Karpas-422 (cell line): Measurements from ENCODE around the gene HSD3B7. TPM values are rescaled to one million over a fixed set of nuclear protein-coding genes. Genes with fewer than 3 reads are reported as not detected.
"Not testable (repeated sequence)": the region's sequence is repeated elsewhere in the genome, so short reads cannot be mapped to it uniquely, and the experiment has no call there.

Experiments
- DNase-seq: peaks from one replicate; pipeline ENCODE4 v3.0.0-alpha.2; 2015
- H2AFZ ChIP-seq: fragments of 200-600 bp; sonication (generic); 2 replicates; pipeline ENCODE4 v1.6.1; 2014; ENCODE audit warnings: antibody characterized with exemption, low read length, mixed read lengths
- H3K27ac ChIP-seq: fragments of 200-600 bp; sonication (generic); 2 replicates; pipeline ENCODE4 v1.5.1; 2014; ENCODE audit warnings: mild to moderate bottlenecking, low read length, moderate library complexity
- H3K27me3 ChIP-seq: fragments of 200-600 bp; sonication (generic); 2 replicates; pipeline ENCODE4 v1.6.1; 2014; ENCODE audit warnings: low read length, mixed read lengths
- H3K36me3 ChIP-seq: fragments of 200-600 bp; sonication (generic); 2 replicates; pipeline ENCODE4 v1.6.1; 2014; ENCODE audit warnings: low read length, mixed read lengths; ENCODE audit not compliant: insufficient read depth
- H3K4me1 ChIP-seq: fragments of 200-600 bp; sonication (generic); 2 replicates; pipeline ENCODE4 v1.6.1; 2014; ENCODE audit warnings: mild to moderate bottlenecking, low read length, mixed read lengths
- H3K4me2 ChIP-seq: fragments of 200-600 bp; sonication (generic); 2 replicates; pipeline ENCODE4 v1.6.1; 2014; ENCODE audit warnings: low read length, low read depth, mild to moderate bottlenecking; ENCODE audit not compliant: poor library complexity, severe bottlenecking
- H3K4me3 ChIP-seq: fragments of 200-600 bp; sonication (generic); 2 replicates; pipeline ENCODE4 v1.5.1; 2014; ENCODE audit warnings: mild to moderate bottlenecking, antibody characterized with exemption, low read length, mixed read lengths
- H3K79me2 ChIP-seq: fragments of 200-600 bp; sonication (generic); 2 replicates; pipeline ENCODE4 v1.6.1; 2014; ENCODE audit warnings: mild to moderate bottlenecking, low read length, mixed read lengths
- H3K9ac ChIP-seq: fragments of 200-600 bp; sonication (generic); 2 replicates; pipeline ENCODE4 v1.6.0; 2014; ENCODE audit warnings: low read length
- H3K9me2 ChIP-seq: fragments of 200-600 bp; sonication (generic), shearing (Covaris generic); replicated peaks from 2 replicates; pipeline ENCODE4 v1.6.0; 2014; ENCODE audit warnings: mild to moderate bottlenecking, low read length, moderate library complexity; ENCODE audit not compliant: insufficient read depth
- H3K9me3 ChIP-seq: fragments of 300-700, 200-600 bp; sonication (generic); 2 replicates; pipeline ENCODE4 v1.6.1; 2014; ENCODE audit warnings: low read length, mixed read lengths
- H4K20me1 ChIP-seq: fragments of 200-600 bp; sonication (generic); 2 replicates; pipeline ENCODE4 v1.6.1; 2014; ENCODE audit warnings: mild to moderate bottlenecking, antibody characterized with exemption, low read length, low read depth; ENCODE audit not compliant: insufficient read depth
- total RNA-seq: library from RNA; depleted of rRNA; stranded (reverse); fragments of >200 nt; shearing (Covaris generic); gene quantifications from 2 replicates; pipeline ENCODE4 v1.2.3, GENCODE V29; 2014; ENCODE audit warnings: low replicate concordance; rRNA removed

HSD3B7 gene
- total RNA-seq = 0.65 and 2.7 TPM in 2 replicates

- peak; percentile 91 for DNase-seq
- Histone ChIP-seq H3K9me2 (no peaks in the 10 kb centered on the region), H3K9ac (no peak within 1 kb of the TSS), H3K4me3 (no peak within 1 kb of the TSS), H3K79me2 (no peaks in the 10 kb centered on the region), H3K9me3 (no peaks in the 10 kb centered on the region), H4K20me1 (no peaks in the 10 kb centered on the region), H3K4me2 (no peak within 1 kb of the TSS), H3K27ac (no peak within 1 kb of the TSS), H3K4me1 (no peaks in the 10 kb centered on the region), H3K27me3 (no peaks in the 10 kb centered on the region), H3K36me3 (peaks cover 4% of the 10 kb centered on the region; the same call in 1 of the 2 replicates), H2AFZ (no peak within 1 kb of the TSS)
Measured at GRCh38 chr16:30984669-30985400, at the start of gene HSD3B7. Gene HSD3B7 (plus strand): TSS chr16:30985207. CDS start chr16:30985659, 452 bp downstream.

- Histone ChIP-seq H3K9ac (no peak overlapping the region), H3K27me3 (no peaks in the 10 kb centered on the region)
Measured at GRCh38 chr16:30937692-30938091, 47.3 kb upstream of the HSD3B7 start.

DNA sequence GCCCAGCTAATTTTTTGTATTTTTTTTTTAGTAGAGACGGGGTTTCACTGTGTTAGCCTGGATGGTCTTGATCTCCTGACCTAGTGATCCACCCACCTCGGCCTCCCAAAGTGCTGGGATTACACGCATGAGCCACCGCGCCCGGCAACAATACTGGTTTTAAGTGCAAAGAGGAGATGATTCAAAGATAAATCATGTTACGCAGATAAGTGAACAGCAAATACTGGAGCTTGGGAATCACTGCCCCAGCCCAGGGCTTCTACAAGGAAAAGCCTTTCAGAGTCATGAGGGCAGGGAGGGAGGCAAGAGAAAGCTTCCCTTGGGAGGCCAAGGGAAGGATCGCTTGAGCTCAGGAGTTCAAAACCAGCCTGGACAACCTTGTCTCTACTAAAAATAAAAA lies 45.4 kb upstream of the HSD3B7 start:
- not testable (repeated sequence) for H3K27ac ChIP-seq, H3K9me2 ChIP-seq, H4K20me1 ChIP-seq, H3K9ac ChIP-seq, H3K4me2 ChIP-seq, H3K4me3 ChIP-seq, DNase-seq, H2AFZ ChIP-seq, H3K79me2 ChIP-seq, H3K9me3 ChIP-seq, H3K4me1 ChIP-seq, H3K27me3 ChIP-seq
- H3K36me3 ChIP-seq = peaks cover 16% of the 10 kb centered on the region

More at GRCh38 chr16:30937692-30938091, 47.3 kb upstream of the HSD3B7 start:
- H3K4me3 ChIP-seq = no peak overlapping the region
- no peak overlapping the region for H3K27ac ChIP-seq
- H3K9me2 ChIP-seq = no peaks in the 10 kb centered on the region
- H3K79me2 ChIP-seq = no peaks in the 10 kb centered on the region; the same call in 1 of the 2 replicates
- peaks cover 9% of the 10 kb centered on the region for H3K4me1 ChIP-seq
- no peaks in the 10 kb centered on the region for H4K20me1 ChIP-seq
- H3K4me2 ChIP-seq = no peak overlapping the region
- H3K9me3 ChIP-seq = no peaks in the 10 kb centered on the region
- H3K36me3 ChIP-seq = peaks cover 5% of the 10 kb centered on the region; the same call in 1 of the 2 replicates
- H2AFZ ChIP-seq = no peak overlapping the region
- DNase-seq = no peak

- Histone ChIP-seq H3K27me3 (no peaks in the 10 kb centered on the region), H4K20me1 (no peaks in the 10 kb centered on the region), H2AFZ (no peak overlapping the region; the same call in 1 of the 2 replicates), H3K27ac (no peak overlapping the region), H3K4me2 (no peak overlapping the region), H3K36me3 (peaks cover 16% of the 10 kb centered on the region), H3K4me1 (peaks cover 9% of the 10 kb centered on the region), H3K79me2 (no peaks in the 10 kb centered on the region; the same call in 1 of the 2 replicates), H3K4me3 (no peak overlapping the region), H3K9me3 (no peaks in the 10 kb centered on the region), H3K9me2 (no peaks in the 10 kb centered on the region), H3K9ac (peak overlapping the region; percentile 37; the same call in 1 of the 2 replicates)
- DNase-seq = peak; percentile 90
Measured at GRCh38 chr16:30941600-30942425, 43.2 kb upstream of the HSD3B7 start.

DNA sequence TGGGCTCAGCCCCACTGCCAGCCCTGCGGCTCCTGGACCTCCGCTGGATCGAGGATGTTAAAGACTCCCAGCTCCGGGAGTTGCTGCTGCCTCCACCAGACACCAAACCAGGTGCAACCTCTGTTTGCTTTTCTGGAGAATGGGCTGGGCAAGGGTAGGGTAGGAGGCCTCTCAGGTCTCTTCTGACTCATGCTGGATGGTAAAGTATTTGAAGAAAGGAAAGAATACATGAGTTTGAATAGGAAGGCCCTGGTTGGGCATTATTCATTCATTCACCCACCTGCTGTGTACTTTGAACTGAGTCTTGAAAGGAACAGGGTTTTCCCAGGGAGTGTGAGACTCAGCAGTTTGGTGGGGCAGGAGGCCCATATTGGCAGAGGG lies 42.6 kb upstream of the HSD3B7 start:
- DNase-seq = no peak
- Histone ChIP-seq H3K36me3 (peaks cover 16% of the 10 kb centered on the region), H3K9me3 (no peaks in the 10 kb centered on the region), H3K4me1 (peaks cover 9% of the 10 kb centered on the region), H3K79me2 (no peaks in the 10 kb centered on the region; the same call in 1 of the 2 replicates), H3K4me3 (no peak overlapping the region), H3K27me3 (no peaks in the 10 kb centered on the region), H2AFZ (no peak overlapping the region), H3K27ac (no peak overlapping the region), H4K20me1 (no peaks in the 10 kb centered on the region), H3K9ac (no peak overlapping the region), H3K4me2 (no peak overlapping the region), H3K9me2 (no peaks in the 10 kb centered on the region)

GRCh38 chr16:30944352-30944751 lies 40.7 kb upstream of the HSD3B7 start:
- Histone ChIP-seq H2AFZ (no peak overlapping the region), H3K9me3 (no peaks in the 10 kb centered on the region), H3K27me3 (no peaks in the 10 kb centered on the region), H4K20me1 (no peaks in the 10 kb centered on the region), H3K27ac (no peak overlapping the region), H3K79me2 (peaks cover 4% of the 10 kb centered on the region), H3K4me1 (peaks cover 18% of the 10 kb centered on the region), H3K4me3 (no peak overlapping the region), H3K36me3 (peaks cover 16% of the 10 kb centered on the region), H3K9ac (no peak overlapping the region), H3K9me2 (no peaks in the 10 kb centered on the region), H3K4me2 (no peak overlapping the region)
- DNase-seq = no peak

DNA sequence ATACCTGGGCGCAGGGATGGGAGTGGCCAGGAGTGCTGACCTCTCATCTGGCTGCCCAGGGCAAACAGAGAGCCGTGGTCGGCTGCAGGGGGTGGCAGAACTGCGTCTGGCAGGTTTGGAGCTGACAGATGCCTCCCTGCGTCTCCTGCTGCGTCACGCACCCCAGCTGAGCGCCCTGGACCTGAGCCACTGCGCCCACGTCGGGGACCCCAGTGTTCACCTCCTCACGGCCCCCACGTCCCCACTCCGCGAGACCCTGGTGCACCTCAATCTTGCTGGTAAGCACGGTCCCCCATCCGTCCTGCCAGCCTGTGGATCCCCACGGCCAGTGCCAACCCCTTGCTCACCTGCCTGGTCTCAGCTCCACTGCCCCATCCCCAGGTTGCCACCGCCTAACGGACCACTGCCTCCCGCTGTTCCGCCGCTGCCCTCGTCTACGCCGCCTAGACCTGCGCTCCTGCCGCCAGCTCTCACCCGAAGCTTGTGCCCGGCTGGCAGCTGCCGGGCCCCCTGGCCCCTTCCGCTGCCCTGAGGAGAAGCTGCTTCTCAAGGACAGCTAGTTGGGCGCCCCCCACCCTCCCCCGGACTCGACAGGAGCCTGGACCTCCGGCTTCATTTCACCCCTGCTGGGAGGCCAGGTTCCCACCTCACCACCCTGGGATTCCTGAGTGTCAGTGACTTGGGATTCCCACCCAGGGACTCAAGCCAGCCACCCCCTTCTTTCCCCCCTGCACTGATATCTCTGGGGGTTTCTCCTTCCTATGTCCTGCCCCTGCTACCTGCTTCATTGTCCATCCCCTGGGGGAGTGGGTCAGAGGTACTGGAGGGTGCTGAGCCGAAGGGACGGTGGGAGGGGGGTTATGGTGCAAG lies 38.1 kb upstream of the HSD3B7 start:
- Histone ChIP-seq H2AFZ (no peak overlapping the region), H3K4me1 (peaks cover 25% of the 10 kb centered on the region), H3K4me2 (no peak overlapping the region), H3K9me2 (no peaks in the 10 kb centered on the region), H3K79me2 (peaks cover 10% of the 10 kb centered on the region), H3K9me3 (no peaks in the 10 kb centered on the region), H3K27me3 (no peaks in the 10 kb centered on the region), H3K4me3 (no peak overlapping the region), H4K20me1 (no peaks in the 10 kb centered on the region), H3K36me3 (peaks cover 16% of the 10 kb centered on the region), H3K27ac (no peak overlapping the region), H3K9ac (no peak overlapping the region)
- DNase-seq = no peak
